Retinal pigment epithelial cell (primary cell): ENCODE results near the gene NF2.

Experiments
- DNase-seq: peaks from one replicate; pipeline ENCODE4 v3.0.0-alpha.2; 2010; ENCODE audit warnings: low read depth
- H3K4me3 ChIP-seq: 2 replicates; pipeline ENCODE4 v1.5.1; 2011; ENCODE audit warnings: mild to moderate bottlenecking, low read length, control low read depth, moderate library complexity
- CTCF ChIP-seq: conservative IDR thresholded peaks from 2 replicates; pipeline ENCODE4 v1.5.1; 2011; ENCODE audit warnings: low read depth, low read length, control low read depth, inconsistent platforms

The NF2 gene

GRCh38 chr22:29651652-29652051, 48.2 kb downstream of the NF2 start:
- TF ChIP-seq CTCF: no peak
- no peak for DNase-seq
- H3K4me3 ChIP-seq: no peak overlapping the region

GRCh38 chr22:29654420-29654819, 51.0 kb downstream of the NF2 start:
- DNase-seq: no peak
- H3K4me3 ChIP-seq: no peak overlapping the region
- no peak for TF ChIP-seq CTCF

- no peak for DNase-seq
Observed at GRCh38 chr22:29654882-29655281, 51.4 kb downstream of the NF2 start.

GRCh38 chr22:29658176-29658575, 54.7 kb downstream of the NF2 start:
- no peak for TF ChIP-seq CTCF
- no peak for DNase-seq
- H3K4me3 ChIP-seq: no peak overlapping the region

More at GRCh38 chr22:29654882-29655281, 51.4 kb downstream of the NF2 start:
- no peak overlapping the region for H3K4me3 ChIP-seq
- TF ChIP-seq CTCF: no peak

GRCh38 chr22:29660021-29660420, 56.6 kb downstream of the NF2 start:
- DNase-seq: no peak
- H3K4me3 ChIP-seq: no peak overlapping the region
- no peak for TF ChIP-seq CTCF

- no peak overlapping the region for H3K4me3 ChIP-seq
- DNase-seq: no peak
- TF ChIP-seq CTCF: no peak
Observed at GRCh38 chr22:29661336-29661735, 57.9 kb downstream of the NF2 start.

GRCh38 chr22:29663180-29663821, 59.9 kb downstream of the NF2 start:
- no peak for TF ChIP-seq CTCF
- H3K4me3 ChIP-seq: no peak overlapping the region
- DNase-seq: no peak
